Osteoblast (primary cell): ENCODE results near the gene TTC28. TPM values are rescaled to one million over a fixed set of nuclear protein-coding genes. Genes with fewer than 3 reads are reported as not detected.

Source experiments
- DNase-seq: peaks from one replicate; pipeline ENCODE4 v3.0.0; 2011; ENCODE audit warnings: low spot score, mixed read lengths; ENCODE audit not compliant: insufficient read length; ENCODE audit errors: missing footprints
- H2AFZ ChIP-seq: 2 replicates; pipeline ENCODE4 v1.6.0; 2011; ENCODE audit warnings: mild to moderate bottlenecking, low read length
- H3K27ac ChIP-seq: 2 replicates; pipeline ENCODE4 v1.5.1; 2011; ENCODE audit warnings: mild to moderate bottlenecking, low read depth, low read length, moderate library complexity
- H3K27me3 ChIP-seq: 2 replicates; pipeline ENCODE4 v1.6.0; 2012; ENCODE audit warnings: mild to moderate bottlenecking, control low read depth, inconsistent platforms, low read length, moderate library complexity; ENCODE audit not compliant: insufficient read depth
- H3K36me3 ChIP-seq: 2 replicates; pipeline ENCODE4 v1.5.1; 2011; ENCODE audit warnings: mild to moderate bottlenecking, low read length, control low read depth, moderate library complexity; ENCODE audit not compliant: insufficient read depth
- H3K4me1 ChIP-seq: 2 replicates; pipeline ENCODE4 v1.5.1; 2011; ENCODE audit warnings: mild to moderate bottlenecking, low read length, control low read depth, moderate library complexity; ENCODE audit not compliant: insufficient read depth
- H3K4me2 ChIP-seq: 2 replicates; pipeline ENCODE4 v1.6.0; 2011; ENCODE audit warnings: mild to moderate bottlenecking, low read length; ENCODE audit not compliant: insufficient read depth
- H3K4me3 ChIP-seq: fragments of 200-600 bp; sonication (generic); 3 replicates; pipeline ENCODE4 v1.5.1; 2012; ENCODE audit warnings: mild to moderate bottlenecking, low read length, inconsistent platforms; ENCODE audit not compliant: insufficient read depth
- H3K79me2 ChIP-seq: 2 replicates; pipeline ENCODE4 v1.6.0; 2012; ENCODE audit warnings: mild to moderate bottlenecking, low read length, control low read depth, inconsistent platforms; ENCODE audit not compliant: insufficient read depth
- H3K9me3 ChIP-seq: 2 replicates; pipeline ENCODE4 v1.5.1; 2011; ENCODE audit warnings: low read depth, low read length, control low read depth
- H4K20me1 ChIP-seq: 2 replicates; pipeline ENCODE4 v1.6.0; 2012; ENCODE audit warnings: mild to moderate bottlenecking, low read length, control low read depth; ENCODE audit not compliant: insufficient read depth
- total RNA-seq: library from RNA; depleted of rRNA; stranded (reverse); fragments of >200 nt; gene quantifications from 2 replicates; pipeline ENCODE4 v1.2.3, GENCODE V29; 2012
- TF ChIP-seq, protein P1 (sequence below): IDR thresholded peaks from 2 replicates; pipeline ENCODE4 v1.5.1; 2011; ENCODE audit warnings: mild to moderate bottlenecking, low read depth, low read length, moderate library complexity; ENCODE audit errors: extremely low read depth

The TTC28 gene
- total RNA-seq, 1 donor, result 48.1 TPM

DNA sequence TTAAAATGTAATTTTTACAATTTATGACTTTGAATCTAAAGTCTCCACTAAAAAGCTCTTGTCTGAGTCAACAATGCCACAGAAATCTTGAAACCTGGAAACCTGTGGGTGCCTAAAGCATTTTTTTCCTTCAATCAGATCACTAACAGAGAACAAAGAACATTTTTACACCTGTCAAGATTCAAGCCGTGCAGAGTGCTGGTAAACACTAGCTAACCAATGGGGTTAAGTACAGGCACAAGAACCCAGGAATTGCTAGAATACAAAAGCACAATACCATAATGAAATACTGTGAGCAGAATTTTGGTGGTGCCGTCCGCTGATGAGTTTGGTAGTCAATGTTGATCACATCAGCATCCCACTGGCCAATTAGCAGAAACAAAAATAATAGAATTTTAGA is 380.3 kb downstream of the TTC28 start:
- Histone ChIP-seq H3K4me1 (no peaks in the 10 kb centered on the region), H3K27ac (no peak overlapping the region), H3K79me2 (no peaks in the 10 kb centered on the region), H3K4me2 (no peak overlapping the region), H3K4me3 (no peak overlapping the region), H2AFZ (no peak overlapping the region), H3K9me3 (no peaks in the 10 kb centered on the region), H3K36me3 (no peaks in the 10 kb centered on the region), H4K20me1 (no peaks in the 10 kb centered on the region), H3K27me3 (no peaks in the 10 kb centered on the region)
- DNase-seq, result no peak
- TF ChIP-seq, protein P1, sequence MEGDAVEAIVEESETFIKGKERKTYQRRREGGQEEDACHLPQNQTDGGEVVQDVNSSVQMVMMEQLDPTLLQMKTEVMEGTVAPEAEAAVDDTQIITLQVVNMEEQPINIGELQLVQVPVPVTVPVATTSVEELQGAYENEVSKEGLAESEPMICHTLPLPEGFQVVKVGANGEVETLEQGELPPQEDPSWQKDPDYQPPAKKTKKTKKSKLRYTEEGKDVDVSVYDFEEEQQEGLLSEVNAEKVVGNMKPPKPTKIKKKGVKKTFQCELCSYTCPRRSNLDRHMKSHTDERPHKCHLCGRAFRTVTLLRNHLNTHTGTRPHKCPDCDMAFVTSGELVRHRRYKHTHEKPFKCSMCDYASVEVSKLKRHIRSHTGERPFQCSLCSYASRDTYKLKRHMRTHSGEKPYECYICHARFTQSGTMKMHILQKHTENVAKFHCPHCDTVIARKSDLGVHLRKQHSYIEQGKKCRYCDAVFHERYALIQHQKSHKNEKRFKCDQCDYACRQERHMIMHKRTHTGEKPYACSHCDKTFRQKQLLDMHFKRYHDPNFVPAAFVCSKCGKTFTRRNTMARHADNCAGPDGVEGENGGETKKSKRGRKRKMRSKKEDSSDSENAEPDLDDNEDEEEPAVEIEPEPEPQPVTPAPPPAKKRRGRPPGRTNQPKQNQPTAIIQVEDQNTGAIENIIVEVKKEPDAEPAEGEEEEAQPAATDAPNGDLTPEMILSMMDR, result no peak

DNA sequence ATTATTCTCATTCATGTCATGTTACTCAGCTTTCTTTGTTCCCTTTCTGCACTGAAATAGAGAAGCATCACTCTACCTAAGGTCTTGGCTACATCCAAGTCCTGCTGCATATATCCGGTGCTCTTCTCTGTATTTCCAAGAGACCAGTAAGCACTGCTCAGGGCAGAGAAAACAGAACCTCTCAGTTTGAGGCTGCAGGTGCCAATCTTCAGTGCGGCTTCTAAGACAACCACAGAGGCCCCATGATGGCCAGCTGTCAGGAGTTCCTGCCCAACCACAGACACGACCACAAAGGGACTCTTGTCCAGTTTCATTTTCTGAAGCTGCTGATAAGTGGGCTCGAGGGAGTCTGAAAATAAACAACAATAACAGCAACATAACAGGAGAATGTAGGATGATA is 382.1 kb downstream of the TTC28 start:
- no peak overlapping the region for H3K27ac ChIP-seq
- no peak overlapping the region for H3K4me2 ChIP-seq
- H3K9me3 ChIP-seq, result no peaks in the 10 kb centered on the region
- no peak overlapping the region for H2AFZ ChIP-seq
- H3K27me3 ChIP-seq, result no peaks in the 10 kb centered on the region
- no peaks in the 10 kb centered on the region for H3K36me3 ChIP-seq
- no peaks in the 10 kb centered on the region for H3K4me1 ChIP-seq
- no peak for DNase-seq
- H3K4me3 ChIP-seq, result no peak overlapping the region
- TF ChIP-seq, protein P1, result no peak
- H3K79me2 ChIP-seq, result no peaks in the 10 kb centered on the region
- no peaks in the 10 kb centered on the region for H4K20me1 ChIP-seq

DNA sequence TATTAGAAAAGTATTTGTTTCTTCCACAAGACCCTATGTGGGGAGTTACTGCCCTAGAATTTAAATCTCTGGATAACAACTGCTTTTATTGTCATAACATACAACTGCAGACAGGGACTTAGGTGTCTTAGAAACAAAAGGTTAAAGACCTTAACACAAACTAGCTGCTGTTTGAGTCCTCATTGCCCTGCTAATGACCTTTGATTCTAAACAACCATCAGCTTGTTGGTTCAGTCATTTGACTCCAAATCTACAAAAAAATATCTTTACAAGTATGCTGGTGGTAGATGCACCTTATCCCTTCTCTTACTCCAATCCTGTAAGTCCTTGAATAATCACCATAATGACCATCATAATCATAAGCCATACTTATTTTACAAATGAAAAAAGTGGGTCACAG is 383.2 kb downstream of the TTC28 start:
- Histone ChIP-seq H4K20me1 (no peaks in the 10 kb centered on the region), H3K27ac (no peak overlapping the region), H3K27me3 (no peaks in the 10 kb centered on the region), H3K4me1 (no peaks in the 10 kb centered on the region), H3K9me3 (no peaks in the 10 kb centered on the region), H2AFZ (no peak overlapping the region), H3K4me3 (no peak overlapping the region), H3K79me2 (no peaks in the 10 kb centered on the region), H3K36me3 (no peaks in the 10 kb centered on the region), H3K4me2 (no peak overlapping the region)
- TF ChIP-seq, protein P1, result no peak
- DNase-seq, result no peak

DNA sequence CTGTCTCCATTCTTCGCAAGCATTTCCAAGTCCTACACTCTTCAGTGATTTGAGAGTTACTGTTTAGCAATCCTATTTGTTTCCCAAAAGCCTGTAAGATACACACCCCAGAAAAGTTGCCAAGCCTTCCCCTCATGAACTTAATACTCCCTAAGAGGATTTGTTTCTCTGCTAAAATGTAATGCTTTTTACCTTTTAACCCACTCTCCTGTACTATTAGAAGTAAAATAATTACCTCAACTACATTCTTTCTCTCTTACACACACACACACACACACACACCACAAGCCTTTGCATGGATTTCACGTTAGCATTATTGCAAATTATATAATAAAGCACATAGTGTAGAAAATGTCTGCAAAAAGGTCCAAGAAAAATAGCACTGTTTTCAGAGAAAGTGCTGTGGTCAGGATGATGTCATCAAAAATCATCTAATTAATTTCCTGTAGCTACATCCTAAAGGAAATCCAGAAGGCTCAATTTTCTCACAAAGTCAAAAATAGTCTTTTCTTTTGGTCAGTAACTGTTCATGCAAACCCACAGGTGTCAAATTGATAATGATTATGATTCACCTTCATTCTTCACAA is 396.5 kb downstream of the TTC28 start:
- Histone ChIP-seq H3K4me1 (peaks cover 25% of the 10 kb centered on the region), H3K4me2 (peak overlapping the region; percentile 39), H3K27me3 (no peaks in the 10 kb centered on the region), H3K27ac (no peak overlapping the region), H3K4me3 (no peak overlapping the region), H3K9me3 (no peaks in the 10 kb centered on the region), H3K79me2 (no peaks in the 10 kb centered on the region), H3K36me3 (no peaks in the 10 kb centered on the region), H4K20me1 (peaks cover 5% of the 10 kb centered on the region), H2AFZ (no peak overlapping the region)
- TF ChIP-seq, protein P1, result no peak
- DNase-seq, result peak; percentile 35
